Measurements from ENCODE around the gene RASA3. TPM values are rescaled to one million over a fixed set of nuclear protein-coding genes. Genes with fewer than 3 reads are reported as not detected.

RASA3 gene
- total and polyA plus RNA-seq, 10 of the 15 experiments (the other 5 are each of a cell fraction or from before 2014, with no cell fraction given) = 0.79 to 33.9 (median 17.6) TPM

DNA sequence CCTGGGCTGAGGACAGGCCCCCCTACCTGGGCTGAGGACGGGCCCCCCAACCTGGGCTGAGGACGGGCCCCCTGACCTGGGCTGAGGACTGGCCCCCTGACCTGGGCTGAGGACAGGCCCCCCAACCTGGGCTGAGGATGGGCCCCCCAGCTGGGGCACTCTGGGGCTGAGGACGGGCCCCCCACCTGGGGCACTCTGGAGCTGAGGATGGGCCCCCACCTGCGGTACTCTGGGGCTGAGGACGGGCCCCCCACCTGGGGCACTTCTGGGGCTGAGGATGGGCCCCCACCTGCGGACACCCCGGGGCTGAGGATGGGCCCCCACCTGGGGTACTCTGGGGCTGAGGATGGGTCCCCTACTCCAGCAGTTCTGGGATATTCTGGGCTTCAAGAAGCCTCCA is 65.5 kb downstream of the RASA3 start (continued):
- TF ChIP-seq, protein P1, sequence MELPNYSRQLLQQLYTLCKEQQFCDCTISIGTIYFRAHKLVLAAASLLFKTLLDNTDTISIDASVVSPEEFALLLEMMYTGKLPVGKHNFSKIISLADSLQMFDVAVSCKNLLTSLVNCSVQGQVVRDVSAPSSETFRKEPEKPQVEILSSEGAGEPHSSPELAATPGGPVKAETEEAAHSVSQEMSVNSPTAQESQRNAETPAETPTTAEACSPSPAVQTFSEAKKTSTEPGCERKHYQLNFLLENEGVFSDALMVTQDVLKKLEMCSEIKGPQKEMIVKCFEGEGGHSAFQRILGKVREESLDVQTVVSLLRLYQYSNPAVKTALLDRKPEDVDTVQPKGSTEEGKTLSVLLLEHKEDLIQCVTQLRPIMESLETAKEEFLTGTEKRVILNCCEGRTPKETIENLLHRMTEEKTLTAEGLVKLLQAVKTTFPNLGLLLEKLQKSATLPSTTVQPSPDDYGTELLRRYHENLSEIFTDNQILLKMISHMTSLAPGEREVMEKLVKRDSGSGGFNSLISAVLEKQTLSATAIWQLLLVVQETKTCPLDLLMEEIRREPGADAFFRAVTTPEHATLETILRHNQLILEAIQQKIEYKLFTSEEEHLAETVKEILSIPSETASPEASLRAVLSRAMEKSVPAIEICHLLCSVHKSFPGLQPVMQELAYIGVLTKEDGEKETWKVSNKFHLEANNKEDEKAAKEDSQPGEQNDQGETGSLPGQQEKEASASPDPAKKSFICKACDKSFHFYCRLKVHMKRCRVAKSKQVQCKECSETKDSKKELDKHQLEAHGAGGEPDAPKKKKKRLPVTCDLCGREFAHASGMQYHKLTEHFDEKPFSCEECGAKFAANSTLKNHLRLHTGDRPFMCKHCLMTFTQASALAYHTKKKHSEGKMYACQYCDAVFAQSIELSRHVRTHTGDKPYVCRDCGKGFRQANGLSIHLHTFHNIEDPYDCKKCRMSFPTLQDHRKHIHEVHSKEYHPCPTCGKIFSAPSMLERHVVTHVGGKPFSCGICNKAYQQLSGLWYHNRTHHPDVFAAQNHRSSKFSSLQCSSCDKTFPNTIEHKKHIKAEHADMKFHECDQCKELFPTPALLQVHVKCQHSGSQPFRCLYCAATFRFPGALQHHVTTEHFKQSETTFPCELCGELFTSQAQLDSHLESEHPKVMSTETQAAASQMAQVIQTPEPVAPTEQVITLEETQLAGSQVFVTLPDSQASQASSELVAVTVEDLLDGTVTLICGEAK (IDR thresholded peaks at IDR 0.05; ENCODE audit: borderline replicate concordance) = no peak
- TF ChIP-seq IKZF2 (IDR thresholded peaks at IDR 0.05) (no peak), TBL1XR1 (IDR thresholded peaks at IDR 0.05; ENCODE audit: low read depth, low read length) (no peak), NBN (IDR thresholded peaks at IDR 0.05) (no peak), GATAD2B (conservative IDR thresholded peaks at IDR 0.05; ENCODE audit: low read depth) (no peak)
- TF ChIP-seq, protein P2, sequence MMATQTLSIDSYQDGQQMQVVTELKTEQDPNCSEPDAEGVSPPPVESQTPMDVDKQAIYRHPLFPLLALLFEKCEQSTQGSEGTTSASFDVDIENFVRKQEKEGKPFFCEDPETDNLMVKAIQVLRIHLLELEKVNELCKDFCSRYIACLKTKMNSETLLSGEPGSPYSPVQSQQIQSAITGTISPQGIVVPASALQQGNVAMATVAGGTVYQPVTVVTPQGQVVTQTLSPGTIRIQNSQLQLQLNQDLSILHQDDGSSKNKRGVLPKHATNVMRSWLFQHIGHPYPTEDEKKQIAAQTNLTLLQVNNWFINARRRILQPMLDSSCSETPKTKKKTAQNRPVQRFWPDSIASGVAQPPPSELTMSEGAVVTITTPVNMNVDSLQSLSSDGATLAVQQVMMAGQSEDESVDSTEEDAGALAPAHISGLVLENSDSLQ (IDR thresholded peaks at IDR 0.05) = no peak
- TF ChIP-seq, protein P3, sequence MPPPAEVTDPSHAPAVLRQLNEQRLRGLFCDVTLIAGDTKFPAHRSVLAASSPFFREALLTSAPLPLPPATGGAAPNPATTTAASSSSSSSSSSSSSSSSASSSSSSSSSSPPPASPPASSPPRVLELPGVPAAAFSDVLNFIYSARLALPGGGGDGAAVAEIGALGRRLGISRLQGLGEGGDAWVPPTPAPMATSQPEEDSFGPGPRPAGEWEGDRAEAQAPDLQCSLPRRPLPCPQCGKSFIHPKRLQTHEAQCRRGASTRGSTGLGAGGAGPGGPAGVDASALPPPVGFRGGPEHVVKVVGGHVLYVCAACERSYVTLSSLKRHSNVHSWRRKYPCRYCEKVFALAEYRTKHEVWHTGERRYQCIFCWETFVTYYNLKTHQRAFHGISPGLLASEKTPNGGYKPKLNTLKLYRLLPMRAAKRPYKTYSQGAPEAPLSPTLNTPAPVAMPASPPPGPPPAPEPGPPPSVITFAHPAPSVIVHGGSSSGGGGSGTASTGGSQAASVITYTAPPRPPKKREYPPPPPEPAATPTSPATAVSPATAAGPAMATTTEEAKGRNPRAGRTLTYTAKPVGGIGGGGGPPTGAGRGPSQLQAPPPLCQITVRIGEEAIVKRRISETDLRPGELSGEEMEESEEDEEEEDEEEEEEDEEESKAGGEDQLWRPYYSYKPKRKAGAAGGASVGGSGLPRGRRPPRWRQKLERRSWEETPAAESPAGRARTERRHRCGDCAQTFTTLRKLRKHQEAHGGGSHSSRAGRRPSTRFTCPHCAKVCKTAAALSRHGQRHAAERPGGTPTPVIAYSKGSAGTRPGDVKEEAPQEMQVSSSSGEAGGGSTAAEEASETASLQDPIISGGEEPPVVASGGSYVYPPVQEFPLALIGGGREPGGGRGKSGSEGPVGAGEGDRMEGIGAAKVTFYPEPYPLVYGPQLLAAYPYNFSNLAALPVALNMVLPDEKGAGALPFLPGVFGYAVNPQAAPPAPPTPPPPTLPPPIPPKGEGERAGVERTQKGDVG (CRISPR knock-in tag; IDR thresholded peaks at IDR 0.05) = no peak

Data from GM12878 (cell line).